ENCODE results near the gene PRPF6. TPM values are rescaled to one million over a fixed set of nuclear protein-coding genes. Genes with fewer than 3 reads are reported as not detected.
A peak's percentile ranks its signal among the peaks of the same experiment; 100 is the strongest.

The PRPF6 gene
- polyA plus RNA-seq, 1 experiment: 52.3 TPM

GRCh38 chr20:64047968-64048401 lies 67.1 kb downstream of the PRPF6 start:
- Histone ChIP-seq H3K4me3 (ENCODE audit: low read depth, low read length) (no peak overlapping the region), H3K27me3 (ENCODE audit: control insufficient read depth, insufficient read depth, low read length) (peaks cover 31% of the 10 kb centered on the region), H3K36me3 (ENCODE audit: control insufficient read depth, insufficient read depth, low read length) (no peaks in the 10 kb centered on the region)
- ChIA-PET CTCF (interaction anchor here (1.7 kb wide), 1 partner anchor 9 kb away, joined by 7 read pairs; no protein-coding TSS in a partner anchor), POLR2A (no interaction called here)
- DNase-seq (ENCODE audit: low read depth): no peak
- TF ChIP-seq, protein P1, sequence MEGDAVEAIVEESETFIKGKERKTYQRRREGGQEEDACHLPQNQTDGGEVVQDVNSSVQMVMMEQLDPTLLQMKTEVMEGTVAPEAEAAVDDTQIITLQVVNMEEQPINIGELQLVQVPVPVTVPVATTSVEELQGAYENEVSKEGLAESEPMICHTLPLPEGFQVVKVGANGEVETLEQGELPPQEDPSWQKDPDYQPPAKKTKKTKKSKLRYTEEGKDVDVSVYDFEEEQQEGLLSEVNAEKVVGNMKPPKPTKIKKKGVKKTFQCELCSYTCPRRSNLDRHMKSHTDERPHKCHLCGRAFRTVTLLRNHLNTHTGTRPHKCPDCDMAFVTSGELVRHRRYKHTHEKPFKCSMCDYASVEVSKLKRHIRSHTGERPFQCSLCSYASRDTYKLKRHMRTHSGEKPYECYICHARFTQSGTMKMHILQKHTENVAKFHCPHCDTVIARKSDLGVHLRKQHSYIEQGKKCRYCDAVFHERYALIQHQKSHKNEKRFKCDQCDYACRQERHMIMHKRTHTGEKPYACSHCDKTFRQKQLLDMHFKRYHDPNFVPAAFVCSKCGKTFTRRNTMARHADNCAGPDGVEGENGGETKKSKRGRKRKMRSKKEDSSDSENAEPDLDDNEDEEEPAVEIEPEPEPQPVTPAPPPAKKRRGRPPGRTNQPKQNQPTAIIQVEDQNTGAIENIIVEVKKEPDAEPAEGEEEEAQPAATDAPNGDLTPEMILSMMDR (IDR thresholded peaks at IDR 0.05; ENCODE audit: insufficient read depth, low read depth, low read length): no peak

DNA sequence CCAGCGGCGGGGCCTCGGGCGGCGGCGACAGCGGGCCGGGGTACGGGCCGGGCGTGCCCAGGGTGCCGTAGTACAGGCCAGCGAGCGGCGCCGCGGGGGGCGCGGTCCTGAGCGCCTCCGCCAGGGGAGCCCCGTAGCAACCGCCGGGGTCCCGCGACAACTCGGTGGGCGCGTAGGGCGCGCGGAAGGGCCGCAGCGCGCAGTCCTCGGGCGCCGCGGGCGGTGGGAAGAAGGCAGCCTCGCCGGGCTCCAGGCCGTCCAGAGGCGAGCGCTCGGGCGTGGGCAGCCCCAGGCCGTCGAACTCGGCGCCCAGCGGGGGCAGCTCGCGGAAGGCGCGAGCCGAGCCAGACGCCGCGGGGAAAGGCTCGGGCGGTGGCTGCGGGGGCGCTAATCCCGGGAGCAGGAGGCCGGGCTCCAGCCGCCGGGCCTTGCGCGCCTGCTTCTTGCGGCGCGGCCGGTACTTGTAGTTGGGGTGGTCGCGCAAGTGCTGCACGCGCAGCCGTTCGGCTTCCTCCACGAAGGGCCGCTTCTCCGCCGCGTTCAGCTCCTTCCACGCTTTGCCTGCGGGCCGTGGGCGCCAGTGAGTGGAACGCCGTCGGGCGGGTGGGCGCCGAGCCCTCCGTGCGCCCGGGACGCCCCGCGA lies 67.6 kb downstream of the PRPF6 start:
- peaks cover 32% of the 10 kb centered on the region for H3K27me3 ChIP-seq (ENCODE audit: control insufficient read depth, insufficient read depth, low read length)
- no peak for DNase-seq (ENCODE audit: low read depth)
- no peak overlapping the region for H3K4me3 ChIP-seq (ENCODE audit: low read depth, low read length)
- CTCF ChIA-PET: no interaction called here
- POLR2A ChIA-PET: no interaction called here
- TF ChIP-seq, protein P1 (IDR thresholded peaks at IDR 0.05; ENCODE audit: insufficient read depth, low read depth, low read length): no peak
- H3K36me3 ChIP-seq (ENCODE audit: control insufficient read depth, insufficient read depth, low read length): no peaks in the 10 kb centered on the region

- CTCF ChIA-PET: interaction anchor here (0.6 to 1.8 kb wide), 2 partner anchors 10 kb away, joined by 4 read pairs; no protein-coding TSS in a partner anchor
- POLR2A ChIA-PET: no interaction called here
- Histone ChIP-seq H3K4me3 (ENCODE audit: low read depth, low read length) (peak within 1 kb of the TSS; percentile 16), H3K27me3 (ENCODE audit: control insufficient read depth, insufficient read depth, low read length) (peaks cover 32% of the 10 kb centered on the region), H3K36me3 (ENCODE audit: control insufficient read depth, insufficient read depth, low read length) (no peaks in the 10 kb centered on the region)
- DNase-seq (ENCODE audit: low read depth): no peak
- TF ChIP-seq, protein P1 (IDR thresholded peaks at IDR 0.05; ENCODE audit: insufficient read depth, low read depth, low read length): no peak
Measured at GRCh38 chr20:64049060-64049877, 68.3 kb downstream of the PRPF6 start, which contains the start of gene SOX18. TSS of gene SOX18 (minus strand) at chr20:64049639. CDS start at chr20:64049516, 123 bp downstream.

GRCh38 chr20:64049878-64050260 lies 68.9 kb downstream of the PRPF6 start:
- Histone ChIP-seq H3K36me3 (ENCODE audit: control insufficient read depth, insufficient read depth, low read length) (no peaks in the 10 kb centered on the region), H3K27me3 (ENCODE audit: control insufficient read depth, insufficient read depth, low read length) (peaks cover 32% of the 10 kb centered on the region), H3K4me3 (ENCODE audit: low read depth, low read length) (peak overlapping the region; percentile 16; the same call in 1 of the 2 replicates)
- POLR2A ChIA-PET: no interaction called here
- CTCF ChIA-PET: interaction anchor here (0.6 to 1.8 kb wide), 4 partner anchors 10 to 512 kb away, joined by 3 to 4 read pairs (median 4); partner anchors contain the start of gene LKAAEAR1
- TF ChIP-seq, protein P1 (IDR thresholded peaks at IDR 0.05; ENCODE audit: insufficient read depth, low read depth, low read length): no peak
- no peak for DNase-seq (ENCODE audit: low read depth)
